Right lobe of liver (tissue), 6 donors: ENCODE measurements around the gene STAB1. TPM values are rescaled to one million over a fixed set of nuclear protein-coding genes. Genes with fewer than 3 reads are reported as not detected.

ENCODE experiments used
- ATAC-seq, 4 donors: fragments of 200-7000 bp; cut with Tn5 transposase; one replicate each; pipeline ENCODE4 v1.9.1; 2020; ENCODE audit warnings: mild to moderate bottlenecking in 4 of 4, moderate library complexity in 4 of 4
- DNase-seq, 3 donors: peaks; one replicate each; pipeline ENCODE4 v3.0.0-alpha.2; 2020
- H3K27ac ChIP-seq, 3 donors: fragments of 200-600 bp; one replicate each; pipeline ENCODE4 v1.8.0; 2022
- H3K27me3 ChIP-seq, 2 donors: fragments of 200-600 bp; one replicate each; pipeline ENCODE4 v1.8.0; 2022
- H3K36me3 ChIP-seq, 4 donors: fragments of 200-600 bp; sonication (generic) in 1 of 4; one replicate each; pipeline versions ENCODE4 v1.5.1 to v1.8.0; 2017 to 2022; ENCODE audit warnings: control low read depth in 1 of 4
- H3K4me1 ChIP-seq, 4 donors: fragments of 200-600 bp; sonication (generic) in 1 of 4; one replicate each; pipeline versions ENCODE4 v1.5.1 to v1.8.0; 2017 to 2022; ENCODE audit warnings: control low read depth in 1 of 4
- H3K4me3 ChIP-seq, 3 donors: fragments of 200-600 bp; one replicate each; pipeline ENCODE4 v1.8.0; 2022
- H3K9me3 ChIP-seq, 4 donors: fragments of 200-600 bp; sonication (generic) in 1 of 4; one replicate each; pipeline versions ENCODE4 v1.5.1 to v1.8.0; 2017 to 2022; ENCODE audit warnings: control low read depth in 1 of 4
- CTCF ChIP-seq, 4 donors: fragments of 200-600 bp in 3 of 4; fragments of 450-650 bp in 1 of 4; IDR thresholded peaks; one replicate each; pipeline versions ENCODE4 v1.5.1 to v1.8.0; 2016 to 2022; ENCODE audit warnings: antibody characterized with exemption in 4 of 4, mild to moderate bottlenecking in 2 of 4
- POLR2A ChIP-seq: fragments of 450-650 bp; IDR thresholded peaks from one replicate; pipeline ENCODE4 v1.6.1; 2017; ENCODE audit warnings: antibody characterized with exemption, mild to moderate bottlenecking
- WGBS: methylation state at CpG from one replicate; pipeline ENCODE4 v1.1.6; 2018; ENCODE audit warnings: low coverage, low lambda C conversion rate; ENCODE audit not compliant: insufficient coverage; ENCODE audit errors: missing lambda C conversion rate; 5-methylcytosine and 5-hydroxymethylcytosine counted together
- intact Hi-C, 2 donors: fragments of 100-400 bp; cut with DNase I; formaldehyde crosslinking; loops; one replicate each; pipeline versions ENCODE4 v1.11.2 to v1.14.1; 2022
- total RNA-seq, 6 experiments: library from RNA; depleted of rRNA in 2 of 6; stranded (reverse); fragments of >200 nt in 2 of 6; fragmentation: NEBNext Ultra II Directional in 3 of 6; extraction: Animal tissue kit (Norgen Biotek cat#: 25700) in 3 of 6; gene quantifications; one replicate each; pipeline versions ENCODE4 v1.1.0 to v1.2.4, GENCODE V29; 2016 to 2023
- donor health status: DM: no; HTN: yes; CAD: no.
- donor health status: DM: no; HTN: no; CAD: no.
- donor health status: DM: no; HTN: no; CAD: no.
- donor health status: DM: no; HTN: yes; CAD: no.
- donor health status: DM: no; HTN: yes; CAD: no.

Gene STAB1
- total RNA-seq, 6 experiments from 2014 or later, result 60.7 to 268 (median 92.5) TPM

- ATAC-seq (no peak), DNase-seq (peak in 1 of 3 donors; percentile 16)
- Histone ChIP-seq H3K27me3 (no peaks in the 10 kb centered on the region), H3K9me3 (no peaks in the 10 kb centered on the region), H3K27ac (no peak overlapping the region), H3K36me3 (no peaks in the 10 kb centered on the region), H3K4me3 (no peak overlapping the region), H3K4me1 (no peaks in the 10 kb centered on the region)
- intact Hi-C loops, result no loop called here
- WGBS, result 93% methylated on average over 3 of the region's 18 CpGs
- TF ChIP-seq POLR2A (no peak), CTCF (IDR thresholded peaks at IDR 0.05) (no peak)
Measured at GRCh38 chr3:52527732-52528585, 32.8 kb downstream of the STAB1 start.

GRCh38 chr3:52528586-52529375 is 33.6 kb downstream of the STAB1 start:
- TF ChIP-seq POLR2A (no peak), CTCF (IDR thresholded peaks at IDR 0.05) (no peak)

GRCh38 chr3:52529376-52530333 is 34.5 kb downstream of the STAB1 start:
- intact Hi-C loops, result no loop called here
- ATAC-seq (peak in 1 of 4 donors; percentile 4), DNase-seq (peak in 2 of 3 donors; percentile 23 to 49)
- no peaks in the 10 kb centered on the region for H3K4me1 ChIP-seq
- no peaks in the 10 kb centered on the region for H3K9me3 ChIP-seq
- H3K4me3 ChIP-seq, result no peak overlapping the region
- no peak for TF ChIP-seq POLR2A
- no peak for TF ChIP-seq CTCF (IDR thresholded peaks at IDR 0.05)
- H3K27me3 ChIP-seq, result no peaks in the 10 kb centered on the region
- WGBS, result 95% methylated on average over 3 of the region's 12 CpGs
- H3K27ac ChIP-seq, result no peak overlapping the region
- H3K36me3 ChIP-seq, result no peaks in the 10 kb centered on the region

More at GRCh38 chr3:52528586-52529375, 33.6 kb downstream of the STAB1 start:
- no peaks in the 10 kb centered on the region for H3K36me3 ChIP-seq
- ATAC-seq (no peak), DNase-seq (peak in 2 of 3 donors; percentile 16 to 47)
- WGBS, result 94% methylated on average over 7 of the region's 25 CpGs
- H3K4me1 ChIP-seq, result no peaks in the 10 kb centered on the region
- H3K27ac ChIP-seq, result no peak overlapping the region
- intact Hi-C loops, result no loop called here
- H3K27me3 ChIP-seq, result no peaks in the 10 kb centered on the region
- no peaks in the 10 kb centered on the region for H3K9me3 ChIP-seq
- H3K4me3 ChIP-seq, result no peak overlapping the region
